ENCODE measurements around the gene NPAS2.

DNA sequence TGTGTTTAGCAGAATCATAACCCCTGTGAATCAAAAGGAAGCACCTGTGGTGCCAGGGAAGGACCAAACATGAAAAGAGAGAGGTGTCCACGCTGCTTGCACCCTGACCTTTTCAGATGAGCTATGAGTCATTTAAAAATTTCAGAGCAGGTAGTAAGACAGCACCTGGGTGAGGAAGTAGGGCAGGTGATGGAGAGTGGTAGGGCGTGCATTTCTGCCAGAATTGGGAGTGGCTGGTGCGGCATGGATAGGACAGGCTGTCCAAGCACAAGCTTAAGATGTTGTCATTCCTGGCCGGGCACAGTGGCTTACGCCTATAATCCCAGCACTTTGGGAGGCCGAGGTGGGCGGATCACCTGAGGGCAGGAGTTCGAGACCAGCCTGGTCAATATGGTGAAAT lies 36.8 kb downstream of the NPAS2 start:
- TF ChIP-seq, protein P1, sequence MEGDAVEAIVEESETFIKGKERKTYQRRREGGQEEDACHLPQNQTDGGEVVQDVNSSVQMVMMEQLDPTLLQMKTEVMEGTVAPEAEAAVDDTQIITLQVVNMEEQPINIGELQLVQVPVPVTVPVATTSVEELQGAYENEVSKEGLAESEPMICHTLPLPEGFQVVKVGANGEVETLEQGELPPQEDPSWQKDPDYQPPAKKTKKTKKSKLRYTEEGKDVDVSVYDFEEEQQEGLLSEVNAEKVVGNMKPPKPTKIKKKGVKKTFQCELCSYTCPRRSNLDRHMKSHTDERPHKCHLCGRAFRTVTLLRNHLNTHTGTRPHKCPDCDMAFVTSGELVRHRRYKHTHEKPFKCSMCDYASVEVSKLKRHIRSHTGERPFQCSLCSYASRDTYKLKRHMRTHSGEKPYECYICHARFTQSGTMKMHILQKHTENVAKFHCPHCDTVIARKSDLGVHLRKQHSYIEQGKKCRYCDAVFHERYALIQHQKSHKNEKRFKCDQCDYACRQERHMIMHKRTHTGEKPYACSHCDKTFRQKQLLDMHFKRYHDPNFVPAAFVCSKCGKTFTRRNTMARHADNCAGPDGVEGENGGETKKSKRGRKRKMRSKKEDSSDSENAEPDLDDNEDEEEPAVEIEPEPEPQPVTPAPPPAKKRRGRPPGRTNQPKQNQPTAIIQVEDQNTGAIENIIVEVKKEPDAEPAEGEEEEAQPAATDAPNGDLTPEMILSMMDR (IDR thresholded peaks at IDR 0.05): no peak
- TF ChIP-seq POLR2A (IDR thresholded peaks at IDR 0.05) (no peak), POLR2AphosphoS5 (IDR thresholded peaks at IDR 0.05) (no peak), EP300 (IDR thresholded peaks at IDR 0.05) (no peak)

Measured in upper lobe of left lung (tissue), 4 donors.